Activated gamma-delta T cell treated with Interleukin-2 at 50 U/mL for 16 hours (primary cell): ENCODE data around the gene ATG4D.
"Not testable (repeated sequence)": the region's sequence is repeated elsewhere in the genome, so short reads cannot be mapped to it uniquely, and the experiment has no call there.

Experiments
- DNase-seq: peaks from one replicate; pipeline ENCODE4 v3.0.0-alpha.2; 2020

Gene ATG4D

GRCh38 chr19:10520652-10521318, 22.9 kb upstream of the ATG4D start:
- DNase-seq: no peak

GRCh38 chr19:10521461-10522171, 22.1 kb upstream of the ATG4D start:
- DNase-seq: no peak

GRCh38 chr19:10523135-10523636, 20.5 kb upstream of the ATG4D start:
- DNase-seq: no peak

GRCh38 chr19:10525636-10526035, 18.1 kb upstream of the ATG4D start:
- DNase-seq: no peak

GRCh38 chr19:10526887-10527286, 16.8 kb upstream of the ATG4D start:
- DNase-seq: not testable (repeated sequence)

- DNase-seq: no peak
These were observed 11.2 kb upstream of the ATG4D start for GRCh38 chr19:10532457-10532856.

DNA sequence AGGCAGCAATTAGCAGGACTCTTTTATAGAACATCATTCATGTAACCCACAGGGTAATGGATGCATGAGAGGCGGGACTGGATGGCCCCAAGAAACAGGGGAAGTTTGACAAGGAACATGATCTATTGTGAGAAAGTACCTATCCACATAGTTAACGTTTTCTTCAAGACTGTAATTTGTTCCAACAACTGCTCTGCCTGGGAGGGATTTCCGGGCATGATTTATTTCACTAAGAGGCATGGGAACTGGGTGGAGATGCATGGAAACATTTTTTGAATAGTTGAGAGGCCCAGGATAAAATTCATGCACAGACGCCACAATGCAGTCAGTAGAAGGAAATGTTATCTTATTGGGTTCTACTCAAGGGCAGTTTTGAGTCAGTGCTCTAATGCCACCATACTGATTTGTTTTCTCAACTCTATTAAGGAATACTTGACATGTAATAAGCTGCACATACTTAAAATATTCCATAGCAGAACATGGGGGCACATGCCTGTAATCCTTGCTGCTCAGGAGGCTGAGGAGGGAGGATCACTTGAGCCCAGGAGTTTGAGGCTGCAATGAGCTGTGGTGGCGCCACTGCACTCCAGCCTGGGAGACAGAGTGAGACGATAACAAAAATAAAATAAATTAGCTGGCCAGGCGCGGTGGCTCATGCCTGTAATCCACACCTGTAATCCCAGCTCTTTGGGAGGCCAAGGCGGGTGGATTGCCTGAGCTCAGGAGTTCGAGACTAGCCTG, 9.9 kb upstream of the ATG4D start:
- DNase-seq: no peak

GRCh38 chr19:10535613-10536012, 8.1 kb upstream of the ATG4D start:
- no peak for DNase-seq

DNA sequence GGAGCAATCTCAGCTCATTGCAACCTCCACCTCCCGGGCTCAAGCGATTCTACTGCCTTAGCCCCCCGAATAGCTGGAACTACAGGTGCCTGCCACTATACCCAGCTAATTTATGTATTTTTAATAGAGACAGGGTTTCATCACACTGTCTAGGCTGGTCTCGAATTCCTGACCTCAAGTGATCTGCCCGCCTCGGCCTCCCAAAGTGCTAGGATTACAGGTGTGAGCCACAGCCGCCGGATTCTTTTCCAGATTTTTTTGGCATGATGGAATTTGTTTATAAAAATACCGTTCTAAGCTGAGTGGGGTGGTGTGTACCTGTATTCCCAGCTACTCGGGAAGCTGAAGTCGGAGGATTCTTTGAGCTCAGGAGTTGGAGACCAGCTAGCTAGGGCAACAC, 6.0 kb upstream of the ATG4D start:
- no peak for DNase-seq

- DNase-seq: no peak
These were observed 5.3 kb upstream of the ATG4D start for GRCh38 chr19:10538204-10538983.

GRCh38 chr19:10539016-10539415, 4.7 kb upstream of the ATG4D start:
- DNase-seq: not testable (repeated sequence)

DNA sequence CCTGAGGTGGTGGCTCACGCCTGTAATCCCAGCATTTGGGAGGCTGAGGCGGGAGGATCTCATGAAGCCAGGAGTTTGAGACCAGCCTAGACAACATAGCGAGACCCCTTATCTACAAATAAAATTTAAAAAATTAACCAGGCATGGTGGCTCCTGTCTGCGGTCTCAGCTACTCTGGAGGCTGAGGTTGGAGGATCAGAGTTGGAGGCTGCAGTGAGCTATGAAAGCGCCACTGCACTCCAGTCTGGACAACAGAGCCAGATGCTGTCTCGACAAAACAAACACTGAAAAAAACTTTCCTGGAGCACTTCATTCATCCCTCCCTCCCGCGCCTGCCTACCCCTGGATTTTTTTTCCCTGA, 665 bp upstream of the ATG4D start:
- DNase-seq: no peak

- no peak for DNase-seq
These were observed 593 bp downstream of the ATG4D start for GRCh38 chr19:10544242-10544752.

DNA sequence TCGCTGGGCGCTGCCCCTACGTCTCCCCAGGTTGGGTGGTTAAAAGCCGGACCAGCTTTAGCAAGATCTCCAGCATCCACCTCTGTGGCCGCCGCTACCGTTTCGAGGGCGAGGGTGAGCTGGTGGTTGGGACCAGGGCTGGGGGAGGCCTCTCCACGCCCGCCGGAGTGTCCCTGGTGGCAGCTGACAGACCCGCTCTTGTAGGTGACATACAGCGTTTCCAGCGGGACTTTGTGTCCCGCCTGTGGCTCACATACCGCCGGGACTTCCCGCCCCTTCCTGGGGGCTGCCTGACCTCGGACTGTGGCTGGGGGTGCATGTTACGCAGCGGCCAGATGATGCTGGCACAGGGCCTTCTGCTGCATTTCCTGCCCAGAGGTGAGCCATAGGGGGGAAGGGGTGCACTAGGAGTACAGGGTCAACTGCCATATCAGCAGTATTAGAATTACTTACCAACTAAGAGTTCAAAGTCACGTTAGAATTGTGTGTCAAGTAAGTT, 1.1 kb downstream of the ATG4D start:
- DNase-seq: no peak

DNA sequence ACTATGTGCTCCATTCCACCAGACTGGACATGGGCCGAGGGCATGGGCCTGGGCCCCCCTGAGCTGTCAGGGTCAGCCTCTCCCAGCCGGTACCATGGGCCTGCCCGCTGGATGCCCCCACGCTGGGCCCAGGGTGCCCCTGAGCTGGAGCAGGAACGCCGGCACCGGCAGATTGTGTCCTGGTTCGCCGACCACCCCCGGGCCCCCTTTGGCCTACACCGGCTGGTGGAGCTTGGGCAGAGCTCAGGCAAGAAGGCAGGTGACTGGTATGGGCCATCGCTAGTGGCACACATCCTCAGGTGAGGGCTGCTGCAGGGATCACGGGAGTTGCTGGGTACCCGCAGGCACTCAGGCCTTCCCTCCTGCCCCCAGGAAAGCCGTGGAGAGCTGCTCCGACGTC, 3.1 kb downstream of the ATG4D start:
- no peak for DNase-seq

DNA sequence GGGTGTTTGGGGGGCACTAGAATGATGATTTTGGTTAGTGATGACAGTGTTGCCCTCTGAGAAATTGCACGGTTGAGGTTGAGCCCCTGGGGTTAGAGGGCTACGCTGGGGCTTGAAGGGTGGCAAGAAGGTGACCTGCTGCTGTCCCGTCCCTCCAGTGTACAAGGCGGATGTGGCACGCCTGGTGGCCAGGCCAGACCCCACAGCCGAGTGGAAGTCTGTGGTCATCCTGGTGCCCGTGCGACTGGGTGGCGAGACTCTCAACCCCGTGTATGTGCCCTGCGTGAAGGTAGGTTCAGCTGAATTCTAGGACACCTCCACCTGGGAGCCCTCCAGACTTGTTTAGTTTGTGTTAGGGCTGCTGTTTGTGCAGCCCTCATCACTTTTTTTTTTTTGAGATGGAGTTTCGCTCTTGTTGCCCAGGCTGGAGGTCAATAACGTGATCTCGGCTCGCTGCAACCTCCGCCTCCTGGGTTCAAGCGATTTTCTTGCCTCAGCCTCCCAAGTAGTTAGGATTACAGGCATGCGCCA, 5.1 kb downstream of the ATG4D start:
- DNase-seq: no peak

GRCh38 chr19:10549733-10550132, 6.0 kb downstream of the ATG4D start:
- no peak for DNase-seq

- DNase-seq: no peak
These were observed 6.6 kb downstream of the ATG4D start for GRCh38 chr19:10550336-10550735.

DNA sequence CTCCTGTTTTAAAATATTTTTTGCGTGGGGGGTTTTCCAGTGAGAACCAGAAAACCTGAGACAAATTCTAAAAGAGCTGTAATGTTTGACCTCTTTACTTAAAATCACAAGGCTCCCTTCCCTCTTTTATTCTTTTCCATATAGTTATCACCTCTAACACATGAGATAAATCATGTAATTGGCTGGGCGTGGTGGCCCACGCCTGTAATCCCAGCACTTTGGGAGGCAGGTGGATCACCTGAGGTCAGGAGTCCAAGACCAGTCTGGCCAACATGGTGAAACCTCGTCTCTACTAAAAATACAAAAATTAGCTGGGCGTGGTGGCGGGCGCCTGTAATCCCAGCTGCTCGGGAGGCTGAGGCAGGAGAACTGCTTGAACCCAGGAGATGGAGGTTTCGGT, 7.3 kb downstream of the ATG4D start:
- DNase-seq: not testable (repeated sequence)

- peak; percentile 35 for DNase-seq
These were observed 8.1 kb downstream of the ATG4D start for GRCh38 chr19:10551698-10552301.

GRCh38 chr19:10552510-10553053, 8.9 kb downstream of the ATG4D start:
- DNase-seq: no peak
